ENCODE results near the gene SASS6.

- no peak for TF ChIP-seq CTCF (conservative IDR thresholded peaks at IDR 0.05; ENCODE audit: low read length)
- TF ChIP-seq EZH2phosphoT487 (IDR thresholded peaks at IDR 0.05; ENCODE audit: borderline replicate concordance, low read depth, low read length) = no peak
Measured at GRCh38 chr1:100132566-100133477, at the start of gene SASS6, which contains the start of gene TRMT13.
